KG1 (cell line): Measurements from ENCODE around the gene WRNIP1.

ENCODE experiments used
- DNase-seq: peaks from one replicate; lab custom pipeline; 2025; lab: John Stamatoyannopoulos, UW

Gene WRNIP1

DNA sequence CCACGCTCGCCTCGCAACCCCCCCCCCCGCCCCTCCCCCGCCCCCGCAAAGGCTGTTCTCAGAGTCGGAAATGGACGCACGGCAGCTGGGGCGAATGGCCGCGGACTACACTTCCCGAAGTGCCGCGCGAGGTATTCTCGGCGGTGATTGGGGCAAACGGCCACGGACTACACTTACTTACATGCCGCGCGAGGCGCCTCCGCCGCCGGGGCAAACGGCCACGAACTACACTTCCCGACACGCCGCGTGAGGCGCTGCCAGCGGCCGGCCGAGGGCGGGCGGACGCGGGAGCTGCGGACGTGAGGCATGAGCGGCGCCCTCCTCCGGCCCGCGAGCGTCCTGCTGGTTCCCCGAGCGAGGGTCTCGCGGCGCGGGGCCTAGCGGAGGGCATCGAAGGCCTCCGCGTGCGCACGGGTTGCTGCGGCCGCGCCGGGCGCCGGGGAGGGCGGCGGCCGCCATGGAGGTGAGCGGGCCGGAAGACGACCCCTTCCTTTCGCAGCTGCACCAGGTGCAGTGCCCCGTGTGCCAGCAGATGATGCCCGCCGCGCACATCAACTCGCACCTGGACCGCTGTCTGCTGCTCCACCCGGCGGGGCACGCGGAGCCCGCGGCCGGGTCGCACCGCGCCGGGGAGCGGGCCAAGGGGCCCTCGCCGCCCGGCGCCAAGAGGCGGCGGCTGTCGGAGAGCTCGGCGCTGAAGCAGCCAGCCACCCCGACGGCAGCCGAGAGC is at the start of gene WRNIP1:
WRNIP1 (plus strand) TSS at position 228 of the 730 bp plus-strand sequence; CDS start at position 458, 230 bp downstream.
- peak; percentile 96 for DNase-seq

DNA sequence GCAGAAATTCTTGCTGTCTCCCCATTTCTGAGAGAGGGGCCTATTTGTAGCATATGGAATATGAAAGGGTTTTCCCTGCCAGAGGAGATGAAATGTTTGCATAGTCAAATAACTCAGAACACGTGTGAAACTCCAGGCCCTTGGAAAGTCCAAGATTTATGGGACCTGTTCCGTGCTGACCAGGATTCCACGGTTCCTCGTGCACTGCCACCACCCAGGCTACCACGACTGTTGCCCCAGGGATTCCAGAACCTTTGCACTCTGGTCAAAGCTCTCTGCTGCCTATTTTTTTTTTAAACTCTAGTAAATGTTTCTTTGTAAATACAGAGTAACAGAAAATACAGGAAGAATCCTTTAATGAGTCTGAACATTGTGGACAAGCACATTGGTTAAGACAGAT is 49.5 kb upstream of the WRNIP1 start:
- no peak for DNase-seq

GRCh38 chr6:2716936-2717700 is 48.1 kb upstream of the WRNIP1 start:
- no peak for DNase-seq

DNA sequence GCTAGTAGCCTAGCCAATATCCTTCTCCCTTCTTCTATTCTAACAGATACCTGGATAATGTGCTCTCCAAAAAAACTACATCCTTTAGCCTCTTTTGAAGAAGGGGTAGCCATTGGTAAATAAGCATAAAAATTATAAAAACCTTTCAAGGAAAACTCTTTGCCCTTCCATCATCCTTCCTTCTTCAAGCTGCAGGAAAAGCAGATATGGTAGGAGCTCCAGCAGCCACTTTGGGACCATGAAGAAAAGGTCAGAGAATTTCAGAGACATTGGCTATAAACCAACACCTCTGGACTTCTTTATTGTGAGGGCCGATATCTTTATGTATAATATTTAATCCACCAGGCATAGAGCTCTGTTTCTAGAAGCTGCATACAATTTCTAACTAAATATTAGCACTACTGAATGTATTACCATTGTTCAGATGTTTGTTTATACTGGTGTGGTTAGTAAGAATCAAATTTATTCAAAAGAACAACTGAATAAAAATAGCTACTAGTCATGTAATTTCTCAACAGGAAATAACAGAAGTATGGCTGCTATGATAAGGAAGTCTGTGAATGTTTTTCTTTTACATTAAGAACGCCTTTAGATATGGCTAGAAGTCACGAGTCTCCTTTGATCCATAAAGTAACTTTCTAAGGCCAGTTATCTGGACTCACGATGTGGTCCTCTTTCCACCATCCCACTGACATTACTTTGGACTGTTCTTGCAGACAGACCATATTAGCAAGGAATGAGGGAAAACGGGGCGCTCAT is 46.7 kb upstream of the WRNIP1 start:
- DNase-seq, result no peak

DNA sequence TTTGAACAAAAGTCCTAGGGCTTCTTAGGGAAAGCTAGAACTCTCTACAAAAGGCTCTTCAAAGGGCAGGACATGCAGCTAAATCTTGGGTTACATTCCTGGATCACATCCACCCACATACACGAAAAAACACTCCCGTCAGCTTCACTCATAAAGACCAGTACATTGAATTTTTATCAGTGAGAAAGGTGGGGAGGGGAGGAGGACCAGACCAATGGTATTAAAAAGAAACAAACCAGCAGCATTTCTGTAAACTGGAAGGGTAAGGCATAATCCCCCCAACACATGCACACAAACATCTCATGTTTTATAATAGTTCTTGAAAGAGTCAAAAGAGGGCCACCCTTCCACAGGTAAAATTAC is 46.1 kb upstream of the WRNIP1 start:
- no peak for DNase-seq

GRCh38 chr6:2721219-2721618 is 44.0 kb upstream of the WRNIP1 start:
- DNase-seq, result no peak

- no peak for DNase-seq
These were observed 39.7 kb upstream of the WRNIP1 start for GRCh38 chr6:2725364-2725988.

GRCh38 chr6:2725999-2726567 is 39.1 kb upstream of the WRNIP1 start:
- DNase-seq, result no peak

- DNase-seq, result no peak
These were observed 35.3 kb upstream of the WRNIP1 start for GRCh38 chr6:2729921-2730320.

- DNase-seq, result no peak
These were observed 34.7 kb upstream of the WRNIP1 start for GRCh38 chr6:2730353-2731107.

- no peak for DNase-seq
These were observed 33.8 kb upstream of the WRNIP1 start for GRCh38 chr6:2731281-2731909.

- no peak for DNase-seq
These were observed 32.6 kb upstream of the WRNIP1 start for GRCh38 chr6:2732503-2733089.

DNA sequence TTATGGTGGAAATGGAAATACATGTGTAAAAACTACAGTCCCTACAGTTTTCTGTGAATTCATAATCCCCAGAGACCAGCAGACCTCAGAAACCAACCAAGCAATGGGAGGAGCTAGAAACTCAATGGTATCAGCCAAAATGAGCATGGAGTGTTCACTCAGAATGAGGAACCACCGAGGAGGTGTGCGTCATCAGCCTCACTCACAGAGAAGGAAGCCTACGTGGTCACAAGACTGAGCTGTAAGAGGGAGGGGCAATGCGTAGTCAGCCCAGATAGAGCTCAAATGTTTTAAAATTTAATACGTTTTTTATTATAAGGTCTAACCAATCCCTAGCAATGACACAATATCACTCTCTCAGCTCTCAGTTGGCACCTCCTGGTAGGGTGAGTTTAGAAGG is 31.9 kb upstream of the WRNIP1 start:
- peak; percentile 82 for DNase-seq

DNA sequence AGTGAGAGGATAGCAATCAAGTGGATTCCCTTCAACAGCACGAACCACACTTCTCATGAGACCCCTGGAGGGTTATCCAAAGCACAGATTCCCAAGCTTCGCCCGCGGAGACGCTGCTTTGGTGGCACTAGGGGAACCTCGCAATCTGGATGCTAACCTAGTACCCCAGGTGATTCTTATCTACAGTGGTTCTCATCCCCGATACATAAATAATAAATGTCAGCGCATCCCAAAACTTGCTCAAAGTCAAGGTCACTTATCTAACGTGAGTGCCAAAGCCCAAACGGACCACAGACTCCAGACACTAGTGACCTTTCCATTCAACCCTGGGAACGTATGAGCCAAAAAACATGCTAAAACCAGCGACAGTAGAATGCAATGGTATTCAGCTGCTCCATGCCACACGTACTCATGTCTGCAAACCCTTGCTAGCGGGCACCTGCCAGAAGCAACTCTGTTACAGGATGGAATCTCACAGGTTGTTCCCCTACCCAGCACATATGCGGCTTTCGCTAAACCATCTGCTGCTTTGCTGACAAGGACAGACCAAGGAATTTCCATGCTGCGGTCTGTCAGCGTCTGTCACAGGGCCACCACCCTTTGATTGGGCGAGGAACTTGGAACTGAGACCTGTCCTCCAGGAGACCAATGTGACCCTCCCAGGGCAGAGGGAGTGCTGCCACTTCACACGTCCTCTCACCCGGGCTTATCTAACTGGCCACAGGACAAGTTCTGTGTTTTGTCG is 31.3 kb upstream of the WRNIP1 start:
- DNase-seq, result no peak

- DNase-seq, result no peak
These were observed 30.6 kb upstream of the WRNIP1 start for GRCh38 chr6:2734488-2735166.

DNA sequence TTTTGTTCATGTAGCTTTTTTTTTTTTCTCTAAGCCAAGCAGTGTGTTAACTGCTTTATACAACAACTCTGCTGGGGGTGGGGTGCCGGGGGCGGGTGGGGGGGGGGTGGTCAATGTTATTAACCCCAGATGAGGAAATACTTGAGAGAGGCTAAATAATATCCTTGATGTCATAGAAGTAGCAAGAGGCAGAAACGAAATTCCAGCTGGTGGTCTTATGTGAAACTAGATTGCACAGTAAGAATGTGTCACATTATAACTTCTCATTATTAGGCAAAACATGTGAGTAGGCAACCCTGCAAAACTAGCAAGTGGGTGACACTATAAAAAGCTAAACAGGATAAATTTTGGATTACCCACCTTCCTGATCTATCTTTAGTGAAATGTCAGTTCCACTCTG is 27.3 kb upstream of the WRNIP1 start:
- DNase-seq, result no peak

GRCh38 chr6:2738373-2738979 is 26.7 kb upstream of the WRNIP1 start:
- peak; percentile 54 for DNase-seq

DNA sequence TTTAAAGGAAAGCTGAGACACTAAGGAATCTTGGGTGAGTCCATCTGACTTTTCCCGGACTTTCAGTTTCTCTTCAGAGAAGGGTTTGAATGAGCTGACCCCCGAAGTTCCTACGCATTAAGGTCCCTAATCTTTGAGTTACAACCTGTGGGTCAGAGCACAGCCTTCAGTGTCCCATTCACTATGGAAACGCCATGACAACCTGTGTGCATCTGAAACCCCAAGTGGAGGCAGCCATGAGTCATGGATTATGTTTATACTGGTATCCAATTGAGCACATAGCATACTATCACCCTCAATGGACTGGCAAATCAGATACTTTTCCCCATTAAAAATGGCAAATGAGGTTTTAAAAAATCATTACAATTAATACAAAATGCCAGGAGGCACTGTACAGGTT is 25.9 kb upstream of the WRNIP1 start:
- DNase-seq, result no peak

GRCh38 chr6:2740581-2740980 is 24.6 kb upstream of the WRNIP1 start:
- no peak for DNase-seq
